DMS 273 (cell line): ENCODE results near the gene PLEKHB1.

Source experiments
- DNase-seq: peaks from one replicate; lab custom pipeline; 2025; ENCODE audit not compliant: unreplicated experiment; lab: John Stamatoyannopoulos, UW

PLEKHB1 gene

GRCh38 chr11:73645972-73646631 lies at the start of gene PLEKHB1:
TSS of gene PLEKHB1 (plus strand) at chr11:73646581. CDS start at chr11:73646609, 28 bp downstream.
- DNase-seq = no peak

GRCh38 chr11:73597336-73597955 lies 48.9 kb upstream of the PLEKHB1 start:
- peak; percentile 40 for DNase-seq

- DNase-seq = peak; percentile 96
Observed at GRCh38 chr11:73597956-73598718, 48.2 kb upstream of the PLEKHB1 start, which contains the start of gene FAM168A. TSS of gene FAM168A (minus strand) at chr11:73598112. CDS start at chr11:73468474, 129,638 bp downstream.

- no peak for DNase-seq
Observed at GRCh38 chr11:73598719-73599379, 47.5 kb upstream of the PLEKHB1 start.

GRCh38 chr11:73612601-73613140 lies 33.7 kb upstream of the PLEKHB1 start:
- no peak for DNase-seq

- no peak for DNase-seq
Observed at GRCh38 chr11:73614591-73614990, 31.8 kb upstream of the PLEKHB1 start.

- no peak for DNase-seq
Observed at GRCh38 chr11:73622926-73623593, 23.3 kb upstream of the PLEKHB1 start.

GRCh38 chr11:73623686-73624085 lies 22.7 kb upstream of the PLEKHB1 start:
- DNase-seq = no peak

- peak; percentile 85 for DNase-seq
Observed at GRCh38 chr11:73625696-73626318, 20.6 kb upstream of the PLEKHB1 start.

- DNase-seq = no peak
Observed at GRCh38 chr11:73629907-73630306, 16.5 kb upstream of the PLEKHB1 start.

- no peak for DNase-seq
Observed at GRCh38 chr11:73632996-73633395, 13.4 kb upstream of the PLEKHB1 start.

- no peak for DNase-seq
Observed at GRCh38 chr11:73633999-73634398, 12.4 kb upstream of the PLEKHB1 start.

- DNase-seq = no peak
Observed at GRCh38 chr11:73635721-73636120, 10.7 kb upstream of the PLEKHB1 start.

- DNase-seq = no peak
Observed at GRCh38 chr11:73636249-73636648, 10.1 kb upstream of the PLEKHB1 start.

- peak; percentile 59 for DNase-seq
Observed at GRCh38 chr11:73637012-73637411, 9.4 kb upstream of the PLEKHB1 start.

- no peak for DNase-seq
Observed at GRCh38 chr11:73640592-73640991, 5.8 kb upstream of the PLEKHB1 start.

- no peak for DNase-seq
Observed at GRCh38 chr11:73641668-73642067, 4.7 kb upstream of the PLEKHB1 start.

GRCh38 chr11:73645121-73645969 lies 1.0 kb upstream of the PLEKHB1 start:
- no peak for DNase-seq

GRCh38 chr11:73647459-73648100 lies 1.2 kb downstream of the PLEKHB1 start:
- peak; percentile 94 for DNase-seq
